IMR-90 (cell line): Measurements from ENCODE around the gene TMC7.

Experiments used
- CEBPB ChIP-seq: IDR thresholded peaks from 2 replicates; pipeline ENCODE4 v1.6.1; 2012; ENCODE audit warnings: low read depth, low read length, improper control_type of control experiment
- CTCF ChIP-seq: conservative IDR thresholded peaks from 2 replicates; pipeline ENCODE4 v1.5.1; 2012; ENCODE audit warnings: mild to moderate bottlenecking, low read depth, low read length, improper control_type of control experiment
- MAZ ChIP-seq: IDR thresholded peaks from 2 replicates; pipeline ENCODE4 v1.6.1; 2012; ENCODE audit warnings: low read depth, mild to moderate bottlenecking, low read length, improper control_type of control experiment, moderate library complexity, borderline replicate concordance
- NFE2L2 ChIP-seq: fragments of 150-350 bp; IDR thresholded peaks from 2 replicates; pipeline ENCODE4 v1.6.1; 2016; ENCODE audit warnings: low read depth, mild to moderate bottlenecking, low read length
- POLR2A ChIP-seq: IDR thresholded peaks from 2 replicates; pipeline ENCODE4 v1.6.1; 2012; ENCODE audit warnings: mild to moderate bottlenecking, low read depth, low read length
- RAD21 ChIP-seq: IDR thresholded peaks from 2 replicates; pipeline ENCODE4 v1.6.1; 2012; ENCODE audit warnings: low read length, improper control_type of control experiment
- RCOR1 ChIP-seq: IDR thresholded peaks from 2 replicates; pipeline ENCODE4 v1.6.1; 2012; ENCODE audit warnings: mild to moderate bottlenecking, low read length, improper control_type of control experiment; ENCODE audit not compliant: insufficient replicate concordance
- SMC3 ChIP-seq: fragments of 150-350 bp; IDR thresholded peaks from 2 replicates; pipeline ENCODE4 v1.6.1; 2016; ENCODE audit warnings: low read depth, mild to moderate bottlenecking, antibody characterized with exemption, low read length, moderate library complexity
- USF2 ChIP-seq: fragments of 150-350 bp; IDR thresholded peaks from 2 replicates; pipeline ENCODE4 v1.6.1; 2017; ENCODE audit warnings: mild to moderate bottlenecking, antibody characterized with exemption, low read length, low read depth
- TF ChIP-seq, protein P1 (sequence below): fragments of 150-350 bp; IDR thresholded peaks from 2 replicates; pipeline ENCODE4 v1.6.1; 2016; ENCODE audit warnings: low read depth, mild to moderate bottlenecking, low read length, moderate library complexity, borderline replicate concordance

GRCh38 chr16:18945233-18945632 is 38.5 kb upstream of the TMC7 start:
- TF ChIP-seq, protein P1, sequence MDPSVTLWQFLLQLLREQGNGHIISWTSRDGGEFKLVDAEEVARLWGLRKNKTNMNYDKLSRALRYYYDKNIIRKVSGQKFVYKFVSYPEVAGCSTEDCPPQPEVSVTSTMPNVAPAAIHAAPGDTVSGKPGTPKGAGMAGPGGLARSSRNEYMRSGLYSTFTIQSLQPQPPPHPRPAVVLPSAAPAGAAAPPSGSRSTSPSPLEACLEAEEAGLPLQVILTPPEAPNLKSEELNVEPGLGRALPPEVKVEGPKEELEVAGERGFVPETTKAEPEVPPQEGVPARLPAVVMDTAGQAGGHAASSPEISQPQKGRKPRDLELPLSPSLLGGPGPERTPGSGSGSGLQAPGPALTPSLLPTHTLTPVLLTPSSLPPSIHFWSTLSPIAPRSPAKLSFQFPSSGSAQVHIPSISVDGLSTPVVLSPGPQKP: no peak
- TF ChIP-seq CTCF: no peak
- no peak for TF ChIP-seq NFE2L2
- no peak for TF ChIP-seq RAD21
- no peak for TF ChIP-seq MAZ
- no peak for TF ChIP-seq USF2
- no peak for TF ChIP-seq RCOR1
- no peak for TF ChIP-seq SMC3
- TF ChIP-seq POLR2A: no peak
- no peak for TF ChIP-seq CEBPB
